ENCODE data around the gene C19orf44. TPM values are rescaled to one million over a fixed set of nuclear protein-coding genes. Genes with fewer than 3 reads are reported as not detected.
"Not testable (repeated sequence)": the region's sequence is repeated elsewhere in the genome, so short reads cannot be mapped to it uniquely, and the experiment has no call there.

The C19orf44 gene
- total and polyA plus RNA-seq, 3 donors from 2014 or later: 13.6 to 40.9 (median 35.4) TPM

GRCh38 chr19:16462757-16463250, 33.4 kb upstream of the C19orf44 start:
- DNase-seq: no peak
- H3K27ac ChIP-seq: no peak overlapping the region
- TF ChIP-seq POLR2A (IDR thresholded peaks at IDR 0.05) (no peak), CTCF (IDR thresholded peaks at IDR 0.05) (no peak)
- no peaks in the 10 kb centered on the region for H3K36me3 ChIP-seq (ENCODE audit: low read depth, missing control alignments)
- 76 to 80% methylated on average over 6 of the region's 6 CpGs for WGBS, 2 donors
- H3K9me3 ChIP-seq: no peaks in the 10 kb centered on the region
- H3K4me1 ChIP-seq: peaks cover 12% of the 10 kb centered on the region
- no peaks in the 10 kb centered on the region for H3K27me3 ChIP-seq
- intact Hi-C loops (cut with DNase I; ENCODE audit: low total_unique reads): no loop called here
- H3K4me3 ChIP-seq: no peak overlapping the region

- no peak for DNase-seq
- Histone ChIP-seq H3K27ac (no peak overlapping the region), H3K27me3 (no peaks in the 10 kb centered on the region), H3K4me1 (peaks cover 8% of the 10 kb centered on the region), H3K9me3 (no peaks in the 10 kb centered on the region), H3K36me3 (ENCODE audit: low read depth, missing control alignments) (no peaks in the 10 kb centered on the region), H3K4me3 (no peak overlapping the region)
- TF ChIP-seq CTCF (IDR thresholded peaks at IDR 0.05): no peak
- no peak for TF ChIP-seq POLR2A (IDR thresholded peaks at IDR 0.05)
- 79 to 86% methylated on average over 6 of the region's 6 CpGs for WGBS, 2 donors
- intact Hi-C loops (cut with DNase I; ENCODE audit: low total_unique reads): no loop called here
Observed at GRCh38 chr19:16463341-16463990, 32.7 kb upstream of the C19orf44 start.

GRCh38 chr19:16463991-16464575, 32.1 kb upstream of the C19orf44 start:
- no peak overlapping the region for H3K27ac ChIP-seq

GRCh38 chr19:16465239-16465638, 31.0 kb upstream of the C19orf44 start:
- no peak for TF ChIP-seq CTCF (IDR thresholded peaks at IDR 0.05)
- TF ChIP-seq POLR2A (IDR thresholded peaks at IDR 0.05): no peak
- no peak overlapping the region for H3K27ac ChIP-seq
- WGBS, 2 donors: 94 to 97% methylated on average over 5 of the region's 5 CpGs

More at GRCh38 chr19:16463991-16464575, 32.1 kb upstream of the C19orf44 start:
- no peak for DNase-seq
- intact Hi-C loops (cut with DNase I; ENCODE audit: low total_unique reads): no loop called here
- H3K27me3 ChIP-seq: no peaks in the 10 kb centered on the region
- peaks cover 10% of the 10 kb centered on the region for H3K4me1 ChIP-seq
- TF ChIP-seq POLR2A (IDR thresholded peaks at IDR 0.05) (no peak), CTCF (IDR thresholded peaks at IDR 0.05) (no peak)
- no peaks in the 10 kb centered on the region for H3K36me3 ChIP-seq (ENCODE audit: low read depth, missing control alignments)
- H3K9me3 ChIP-seq: no peaks in the 10 kb centered on the region
- WGBS, 2 donors: 47 to 56% methylated on average over 12 of the region's 12 CpGs
- H3K4me3 ChIP-seq: no peak overlapping the region

GRCh38 chr19:16466802-16467427, 29.3 kb upstream of the C19orf44 start:
- H3K4me3 ChIP-seq; intact Hi-C loops (cut with DNase I; ENCODE audit: low total_unique reads); H3K36me3 ChIP-seq (ENCODE audit: low read depth, missing control alignments); H3K27me3 ChIP-seq; H3K9me3 ChIP-seq; H3K27ac ChIP-seq; DNase-seq: not testable (repeated sequence)
- H3K4me1 ChIP-seq: peaks cover 28% of the 10 kb centered on the region
- 88 to 92% methylated on average over 12 of the region's 12 CpGs for WGBS, 2 donors

More at GRCh38 chr19:16465239-16465638, 31.0 kb upstream of the C19orf44 start:
- Histone ChIP-seq H3K27me3 (no peaks in the 10 kb centered on the region), H3K4me3 (no peak overlapping the region), H3K4me1 (peaks cover 22% of the 10 kb centered on the region), H3K36me3 (ENCODE audit: low read depth, missing control alignments) (no peaks in the 10 kb centered on the region), H3K9me3 (no peaks in the 10 kb centered on the region)
- intact Hi-C loops (cut with DNase I; ENCODE audit: low total_unique reads): no loop called here
- no peak for DNase-seq
